Measurements from ENCODE around the gene ZNF582.
"Not testable (repeated sequence)": the region's sequence is repeated elsewhere in the genome, so short reads cannot be mapped to it uniquely, and the experiment has no call there.

ZNF582 gene

GRCh38 chr19:56350416-56351045 lies 42.8 kb downstream of the ZNF582 start:
- DNase-seq, result peak in 4 of 5 donors; percentile 10 to 33 (median 22)

DNA sequence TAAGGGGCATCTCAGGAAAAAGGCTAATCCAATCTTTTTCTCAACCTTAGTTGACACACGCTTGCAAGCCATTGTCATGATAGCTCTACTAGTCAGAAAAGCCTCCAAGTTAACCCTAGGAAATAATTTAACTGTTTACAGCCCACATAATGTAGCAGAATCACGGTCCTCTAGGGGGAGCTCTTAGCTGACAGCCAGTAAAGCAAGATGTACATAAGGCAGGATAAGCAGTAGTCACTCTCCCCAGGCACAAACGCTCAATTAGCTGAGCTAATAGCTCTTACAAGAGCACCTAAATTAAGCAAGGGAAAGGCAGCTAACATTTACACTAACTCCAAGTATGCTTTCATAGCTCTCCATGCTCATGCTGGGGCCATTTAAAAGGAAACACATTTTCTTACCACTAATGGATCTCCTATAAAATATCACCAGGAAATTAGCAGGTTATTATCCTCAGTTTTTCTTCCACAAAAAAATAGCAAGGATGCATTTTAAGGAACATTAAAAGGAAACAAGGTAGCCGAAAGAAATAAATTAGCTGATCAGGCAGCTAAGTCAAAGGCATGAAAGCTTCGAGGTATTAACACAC lies 45.0 kb downstream of the ZNF582 start:
- peak in 1 of 5 donors; percentile 11 for DNase-seq

- no peak for DNase-seq
Observed at GRCh38 chr19:56347163-56347778, 46.1 kb downstream of the ZNF582 start.

DNA sequence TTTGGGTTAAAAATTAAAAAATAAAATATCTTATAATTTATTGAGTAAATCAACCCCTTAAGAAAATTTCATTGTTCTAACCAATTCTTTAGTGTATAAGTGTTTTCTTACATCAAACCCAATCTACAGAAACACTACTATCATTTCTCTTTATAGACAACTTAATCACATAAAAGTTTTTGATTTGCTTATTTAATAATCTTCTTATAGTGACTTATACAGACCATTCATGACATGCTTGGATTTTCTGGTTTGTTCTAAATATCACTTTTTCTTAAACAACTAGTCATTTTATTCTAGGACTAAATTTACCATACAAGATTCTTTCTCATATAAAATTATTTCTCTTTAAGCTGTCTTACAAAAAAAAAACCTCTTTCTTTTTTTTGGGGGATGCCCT lies 51.4 kb downstream of the ZNF582 start:
- no peak for DNase-seq

DNA sequence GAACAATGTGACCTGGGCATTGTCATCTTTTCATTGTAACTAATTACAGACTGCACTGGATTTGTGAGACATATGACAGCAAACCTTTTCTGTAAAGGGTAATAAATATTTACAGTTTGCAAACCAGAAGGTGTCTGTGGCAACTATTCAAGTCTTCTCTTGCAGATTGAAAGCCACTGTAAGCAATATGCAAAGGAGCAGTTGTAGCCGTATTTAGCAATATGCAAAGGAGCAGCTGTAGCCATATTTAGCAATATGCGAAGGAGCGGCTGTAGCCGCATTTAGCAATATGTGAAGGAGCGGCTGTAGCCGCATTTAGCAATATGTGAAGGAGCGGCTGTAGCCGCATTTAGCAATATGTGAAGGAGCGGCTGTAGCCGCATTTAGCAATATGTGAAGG lies 54.3 kb downstream of the ZNF582 start:
- DNase-seq, result not testable (repeated sequence)

DNA sequence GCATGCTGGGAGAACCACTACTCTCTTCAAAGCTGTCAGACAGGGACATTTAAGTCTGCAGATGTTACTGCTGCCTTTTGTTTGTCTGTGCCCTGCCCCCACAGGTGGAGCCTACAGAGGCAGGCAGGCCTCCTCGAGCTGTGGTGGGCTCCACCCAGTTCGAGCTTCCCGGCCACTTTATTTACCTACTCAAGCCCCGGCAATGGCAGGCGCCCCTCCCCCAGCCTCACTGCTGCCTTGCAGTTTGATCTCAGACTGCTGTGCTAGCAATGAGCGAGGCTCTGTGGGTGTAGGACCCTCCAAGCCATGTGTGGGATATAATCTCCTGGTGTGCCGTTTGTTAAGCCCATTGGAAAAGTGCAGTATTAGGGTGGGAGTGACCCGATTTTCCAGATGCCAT lies 56.3 kb downstream of the ZNF582 start:
- not testable (repeated sequence) for DNase-seq

- not testable (repeated sequence) for DNase-seq
Observed at GRCh38 chr19:56335371-56335770, 58.0 kb downstream of the ZNF582 start.

GRCh38 chr19:56333506-56333905 lies 59.8 kb downstream of the ZNF582 start:
- peak in 3 of 5 donors; percentile 27 to 34 (median 31) for DNase-seq

All from T-helper 1 cell (primary cell).